ENCODE measurements around the gene FXYD3. TPM values are rescaled to one million over a fixed set of nuclear protein-coding genes. Genes with fewer than 3 reads are reported as not detected.
"Not testable (repeated sequence)": the region's sequence is repeated elsewhere in the genome, so short reads cannot be mapped to it uniquely, and the experiment has no call there.

FXYD3 gene
- total and polyA plus RNA-seq, 2 of the 13 experiments (the other 11 are each of a cell fraction or from before 2014, with no cell fraction given): 4.9 TPM; not detected in 1

DNA sequence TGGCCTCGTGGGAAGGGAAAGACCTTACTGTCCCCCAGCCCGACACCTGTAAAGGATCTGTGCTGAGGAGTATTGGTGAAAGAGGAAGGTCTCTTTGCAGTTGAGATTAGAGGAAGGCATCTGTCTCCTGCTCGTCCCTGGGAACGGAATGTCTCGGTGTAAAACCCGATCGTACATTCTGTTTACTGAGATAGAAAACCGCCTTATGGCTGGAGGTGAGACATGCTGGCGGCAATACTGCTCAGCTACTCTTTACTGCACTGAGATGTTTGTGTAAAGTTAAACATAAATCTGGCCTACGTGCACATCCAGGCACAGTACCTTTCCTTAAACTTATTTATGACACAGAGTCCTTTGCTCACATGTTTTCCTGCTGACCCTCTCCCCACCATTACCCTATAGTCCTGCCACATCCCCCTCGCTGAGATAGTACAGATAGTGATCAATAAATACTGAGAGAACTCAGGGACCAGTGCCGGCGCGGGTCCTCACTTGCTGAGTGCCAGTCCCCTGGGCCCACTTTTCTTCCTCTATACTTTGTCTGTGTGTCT is 14.2 kb downstream of the FXYD3 start (continued):
- TF ChIP-seq, protein P1, sequence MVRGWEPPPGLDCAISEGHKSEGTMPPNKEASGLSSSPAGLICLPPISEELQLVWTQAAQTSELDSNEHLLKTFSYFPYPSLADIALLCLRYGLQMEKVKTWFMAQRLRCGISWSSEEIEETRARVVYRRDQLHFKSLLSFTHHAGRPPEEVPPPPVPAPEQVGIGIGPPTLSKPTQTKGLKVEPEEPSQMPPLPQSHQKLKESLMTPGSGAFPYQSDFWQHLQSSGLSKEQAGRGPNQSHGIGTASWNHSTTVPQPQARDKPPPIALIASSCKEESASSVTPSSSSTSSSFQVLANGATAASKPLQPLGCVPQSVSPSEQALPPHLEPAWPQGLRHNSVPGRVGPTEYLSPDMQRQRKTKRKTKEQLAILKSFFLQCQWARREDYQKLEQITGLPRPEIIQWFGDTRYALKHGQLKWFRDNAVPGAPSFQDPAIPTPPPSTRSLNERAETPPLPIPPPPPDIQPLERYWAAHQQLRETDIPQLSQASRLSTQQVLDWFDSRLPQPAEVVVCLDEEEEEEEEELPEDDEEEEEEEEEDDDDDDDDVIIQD (CRISPR knock-in tag; IDR thresholded peaks at IDR 0.05; ENCODE audit: low read depth): peak; percentile 44
- TF ChIP-seq ZNF792 (CRISPR knock-in tag; IDR thresholded peaks at IDR 0.05) (peak; percentile 60; the same call in 1 of the 2 replicates), ZNF205 (CRISPR knock-in tag; IDR thresholded peaks at IDR 0.05) (peak; percentile 14; the same call in 1 of the 2 replicates), NR2F6 (CRISPR knock-in tag; IDR thresholded peaks at IDR 0.05) (peak; percentile 72; the same call in 1 of the 2 replicates), ZMYM3 (CRISPR knock-in tag; IDR thresholded peaks at IDR 0.05) (peak; percentile 62; the same call in 1 of the 2 replicates), MED1 (CRISPR knock-in tag; IDR thresholded peaks at IDR 0.05) (peak; percentile 98), ZNF614 (CRISPR knock-in tag; IDR thresholded peaks at IDR 0.05; ENCODE audit: borderline replicate concordance) (peak; percentile 53; the same call in 1 of the 2 replicates), RCOR2 (CRISPR knock-in tag; IDR thresholded peaks at IDR 0.05) (peak; percentile 31; the same call in 1 of the 2 replicates), RBFOX2 (IDR thresholded peaks at IDR 0.05; ENCODE audit: low read depth, low read length) (peak; percentile 49; the same call in 1 of the 2 replicates), FOXP1 (CRISPR knock-in tag; IDR thresholded peaks at IDR 0.05) (peak; percentile 74), ERF (CRISPR knock-in tag; IDR thresholded peaks at IDR 0.05) (peak; percentile 38; the same call in 1 of the 2 replicates), ZSCAN31 (CRISPR knock-in tag; IDR thresholded peaks at IDR 0.05; ENCODE audit: low read depth) (peak; percentile 38; the same call in 1 of the 2 replicates), ZBTB7B (CRISPR knock-in tag; IDR thresholded peaks at IDR 0.05) (peak; percentile 74), RARA (CRISPR knock-in tag; IDR thresholded peaks at IDR 0.05) (peak; percentile 38; the same call in 1 of the 2 replicates), SOX6 (CRISPR knock-in tag; IDR thresholded peaks at IDR 0.05) (peak; percentile 51)
- not testable (repeated sequence) for TF ChIP-seq NR2F6, FOXP1, SOX6 (IDR thresholded peaks at IDR 0.05)
- TF ChIP-seq, protein P2, sequence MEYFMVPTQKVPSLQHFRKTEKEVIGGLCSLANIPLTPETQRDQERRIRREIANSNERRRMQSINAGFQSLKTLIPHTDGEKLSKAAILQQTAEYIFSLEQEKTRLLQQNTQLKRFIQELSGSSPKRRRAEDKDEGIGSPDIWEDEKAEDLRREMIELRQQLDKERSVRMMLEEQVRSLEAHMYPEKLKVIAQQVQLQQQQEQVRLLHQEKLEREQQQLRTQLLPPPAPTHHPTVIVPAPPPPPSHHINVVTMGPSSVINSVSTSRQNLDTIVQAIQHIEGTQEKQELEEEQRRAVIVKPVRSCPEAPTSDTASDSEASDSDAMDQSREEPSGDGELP (IDR thresholded peaks at IDR 0.05; ENCODE audit: borderline replicate concordance, low read depth): peak; percentile 14; the same call in 1 of the 2 replicates
- TF ChIP-seq, protein P3, sequence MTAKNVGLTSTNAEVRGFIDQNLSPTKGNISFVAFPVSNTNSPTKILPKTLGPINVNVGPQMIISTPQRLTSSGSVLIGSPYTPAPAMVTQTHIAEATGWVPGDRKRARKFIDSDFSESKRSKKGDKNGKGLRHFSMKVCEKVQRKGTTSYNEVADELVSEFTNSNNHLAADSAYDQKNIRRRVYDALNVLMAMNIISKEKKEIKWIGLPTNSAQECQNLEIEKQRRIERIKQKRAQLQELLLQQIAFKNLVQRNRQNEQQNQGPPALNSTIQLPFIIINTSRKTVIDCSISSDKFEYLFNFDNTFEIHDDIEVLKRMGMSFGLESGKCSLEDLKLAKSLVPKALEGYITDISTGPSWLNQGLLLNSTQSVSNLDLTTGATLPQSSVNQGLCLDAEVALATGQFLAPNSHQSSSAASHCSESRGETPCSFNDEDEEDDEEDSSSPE (CRISPR knock-in tag; IDR thresholded peaks at IDR 0.05): peak; percentile 66
- TF ChIP-seq, protein P4, sequence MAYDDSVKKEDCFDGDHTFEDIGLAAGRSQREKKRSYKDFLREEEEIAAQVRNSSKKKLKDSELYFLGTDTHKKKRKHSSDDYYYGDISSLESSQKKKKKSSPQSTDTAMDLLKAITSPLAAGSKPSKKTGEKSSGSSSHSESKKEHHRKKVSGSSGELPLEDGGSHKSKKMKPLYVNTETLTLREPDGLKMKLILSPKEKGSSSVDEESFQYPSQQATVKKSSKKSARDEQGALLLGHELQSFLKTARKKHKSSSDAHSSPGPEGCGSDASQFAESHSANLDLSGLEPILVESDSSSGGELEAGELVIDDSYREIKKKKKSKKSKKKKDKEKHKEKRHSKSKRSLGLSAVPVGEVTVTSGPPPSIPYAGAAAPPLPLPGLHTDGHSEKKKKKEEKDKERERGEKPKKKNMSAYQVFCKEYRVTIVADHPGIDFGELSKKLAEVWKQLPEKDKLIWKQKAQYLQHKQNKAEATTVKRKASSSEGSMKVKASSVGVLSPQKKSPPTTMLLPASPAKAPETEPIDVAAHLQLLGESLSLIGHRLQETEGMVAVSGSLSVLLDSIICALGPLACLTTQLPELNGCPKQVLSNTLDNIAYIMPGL (CRISPR knock-in tag; IDR thresholded peaks at IDR 0.05; ENCODE audit: borderline replicate concordance in 1 of 2, low read depth in 1 of 2): peak in 1 of 2 experiments; percentile 36; a peak in 2 of 4 replicates
- TF ChIP-seq, protein P5, sequence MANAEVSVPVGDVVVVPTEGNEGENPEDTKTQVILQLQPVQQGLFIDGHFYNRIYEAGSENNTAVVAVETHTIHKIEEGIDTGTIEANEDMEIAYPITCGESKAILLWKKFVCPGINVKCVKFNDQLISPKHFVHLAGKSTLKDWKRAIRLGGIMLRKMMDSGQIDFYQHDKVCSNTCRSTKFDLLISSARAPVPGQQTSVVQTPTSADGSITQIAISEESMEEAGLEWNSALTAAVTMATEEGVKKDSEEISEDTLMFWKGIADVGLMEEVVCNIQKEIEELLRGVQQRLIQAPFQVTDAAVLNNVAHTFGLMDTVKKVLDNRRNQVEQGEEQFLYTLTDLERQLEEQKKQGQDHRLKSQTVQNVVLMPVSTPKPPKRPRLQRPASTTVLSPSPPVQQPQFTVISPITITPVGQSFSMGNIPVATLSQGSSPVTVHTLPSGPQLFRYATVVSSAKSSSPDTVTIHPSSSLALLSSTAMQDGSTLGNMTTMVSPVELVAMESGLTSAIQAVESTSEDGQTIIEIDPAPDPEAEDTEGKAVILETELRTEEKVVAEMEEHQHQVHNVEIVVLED (CRISPR knock-in tag; IDR thresholded peaks at IDR 0.05; ENCODE audit: borderline replicate concordance): peak; percentile 58; the same call in 1 of the 2 replicates
